Measurements from ENCODE around the gene TRAF2.

- TF ChIP-seq POLR2AphosphoS5 (IDR thresholded peaks at IDR 0.05; ENCODE audit: low read depth, low read length) (no peak), SIN3A (IDR thresholded peaks at IDR 0.05; ENCODE audit: borderline replicate concordance, insufficient read depth, low read length) (no peak), REST (IDR thresholded peaks at IDR 0.05; ENCODE audit: insufficient read depth in 1 of 2, low read depth in 2 of 2, low read length in 2 of 2) (no peak), TAF1 (IDR thresholded peaks at IDR 0.05; ENCODE audit: borderline replicate concordance, insufficient read depth, low read length) (no peak)
Observed at GRCh38 chr9:136863623-136864273, 22.6 kb upstream of the TRAF2 start.
